HepG2 (cell line): ENCODE data around the gene UBQLN4. TPM values are rescaled to one million over a fixed set of nuclear protein-coding genes. Genes with fewer than 3 reads are reported as not detected.

Experiments used
- ARNT ChIP-seq: fragments of 450-650 bp; IDR thresholded peaks from 2 replicates; pipeline ENCODE4 v1.6.1; 2017
- BRCA1 ChIP-seq: sonication (generic); formaldehyde crosslinking; IDR thresholded peaks from 2 replicates; pipeline ENCODE4 v1.4.0; 2020; ENCODE audit warnings: missing genetic modification reagents
- FOSL1 ChIP-seq: sonication (generic); formaldehyde crosslinking; IDR thresholded peaks from 2 replicates; pipeline ENCODE4 v1.9.0; 2021; ENCODE audit warnings: missing genetic modification reagents, borderline replicate concordance
- FOXP1 ChIP-seq, 2 experiments: fragments of 450-650 bp in 1 of 2; IDR thresholded peaks; 2 replicates each; pipeline ENCODE4 v1.6.1; 2017 to 2018; ENCODE audit warnings: antibody characterized with exemption in 1 of 2
- HCFC1 ChIP-seq: fragments of 150-350 bp; IDR thresholded peaks from 2 replicates; pipeline ENCODE4 v1.6.1; 2014; ENCODE audit warnings: low read depth, low read length
- HDAC1 ChIP-seq: sonication (generic); formaldehyde crosslinking; IDR thresholded peaks from 2 replicates; pipeline ENCODE4 v1.5.1; 2020; ENCODE audit warnings: mild to moderate bottlenecking, missing genetic modification reagents
- KDM2A ChIP-seq: sonication (generic); formaldehyde crosslinking; IDR thresholded peaks from 2 replicates; pipeline ENCODE4 v1.4.0; 2020; ENCODE audit warnings: low read depth, missing genetic modification reagents, borderline replicate concordance
- KDM4B ChIP-seq: sonication (generic); formaldehyde crosslinking; IDR thresholded peaks from 2 replicates; pipeline ENCODE4 v1.4.0; 2020; ENCODE audit warnings: missing genetic modification reagents
- PHF21A ChIP-seq: sonication (generic); formaldehyde crosslinking; IDR thresholded peaks from 2 replicates; pipeline ENCODE4 v1.5.0; 2020; ENCODE audit warnings: mild to moderate bottlenecking, missing genetic modification reagents
- PLRG1 ChIP-seq: fragments of 450-650 bp; conservative IDR thresholded peaks from 2 replicates; pipeline ENCODE4 v1.6.1; 2016
- RBFOX2 ChIP-seq: fragments of 200-400 bp; formaldehyde crosslinking; IDR thresholded peaks from 2 replicates; pipeline ENCODE4 v1.6.1; 2017; ENCODE audit warnings: low read depth, mild to moderate bottlenecking, low read length
- RFXANK ChIP-seq: IDR thresholded peaks from 2 replicates; pipeline ENCODE4 v1.6.1; 2016
- SALL1 ChIP-seq: sonication (generic); formaldehyde crosslinking; IDR thresholded peaks from 2 replicates; pipeline ENCODE4 v1.8.0; 2022; ENCODE audit warnings: mild to moderate bottlenecking, missing genetic modification reagents
- SP2 ChIP-seq: sonication (generic); formaldehyde crosslinking; IDR thresholded peaks from 2 replicates; pipeline ENCODE4 v1.5.1; 2020; ENCODE audit warnings: mild to moderate bottlenecking, missing genetic modification reagents
- STAT5B ChIP-seq: sonication (generic); formaldehyde crosslinking; IDR thresholded peaks from 2 replicates; pipeline ENCODE4 v1.4.0; 2020; ENCODE audit warnings: missing genetic modification reagents
- TCF7 ChIP-seq: sonication (generic); IDR thresholded peaks from 2 replicates; pipeline ENCODE4 v1.6.1; 2016; ENCODE audit warnings: antibody characterized with exemption, low read depth
- ZNF136 ChIP-seq: sonication (generic); formaldehyde crosslinking; IDR thresholded peaks from 2 replicates; pipeline ENCODE4 v1.8.1; 2022; ENCODE audit warnings: low read depth, mild to moderate bottlenecking, moderate library complexity, missing genetic modification reagents
- ZNF382 ChIP-seq: sonication (generic); formaldehyde crosslinking; IDR thresholded peaks from 2 replicates; pipeline ENCODE4 v1.5.0; 2020; ENCODE audit warnings: missing genetic modification reagents, mild to moderate bottlenecking, borderline replicate concordance
- ZNF44 ChIP-seq: sonication (generic); formaldehyde crosslinking; IDR thresholded peaks from 2 replicates; pipeline ENCODE4 v1.5.1; 2020; ENCODE audit warnings: mild to moderate bottlenecking, missing genetic modification reagents
- ZNF451 ChIP-seq: sonication (generic); formaldehyde crosslinking; IDR thresholded peaks from 2 replicates; pipeline ENCODE4 v1.5.0; 2020; ENCODE audit warnings: mild to moderate bottlenecking, missing genetic modification reagents
- ZNF567 ChIP-seq: sonication (generic); formaldehyde crosslinking; IDR thresholded peaks from 2 replicates; pipeline ENCODE4 v1.8.1; 2023; ENCODE audit warnings: mild to moderate bottlenecking, missing genetic modification reagents, borderline replicate concordance
- ZNF605 ChIP-seq: sonication (generic); formaldehyde crosslinking; IDR thresholded peaks from 2 replicates; pipeline ENCODE4 v1.8.0; 2022; ENCODE audit warnings: mild to moderate bottlenecking, missing genetic modification reagents
- ZNF782 ChIP-seq: sonication (generic); formaldehyde crosslinking; IDR thresholded peaks from 2 replicates; pipeline ENCODE4 v1.4.0; 2020; ENCODE audit warnings: missing genetic modification reagents, mild to moderate bottlenecking, borderline replicate concordance
- polyA plus RNA-seq, 8 experiments: library from polyadenylated mRNA; depleted of rRNA in 3 of 8; stranded (reverse) in 7 of 8; unstranded in 1 of 8; fragments of >200 nt; fragmentation: Illumina TruSeq in 4 of 8; extraction: Trizol in 4 of 8; gene quantifications; 2 replicates each; pipeline versions ENCODE4 v1.2.1 to v1.2.3, GENCODE V29; 2011 to 2016; ENCODE audit warnings: low read depth in 4 of 8, missing spikeins in 1 of 8, mixed read lengths in 1 of 8; ENCODE audit not compliant: insufficient read depth in 1 of 8
- total RNA-seq, 5 experiments: library from RNA; depleted of rRNA; stranded (reverse); fragments of >200 nt; fragmentation: Illumina TruSeq; extraction: Trizol; gene quantifications; 2 replicates each; pipeline ENCODE4 v1.2.3, GENCODE V29; 2016; ENCODE audit warnings: low read depth in 1 of 5
- TF ChIP-seq, protein P1 (sequence below): sonication (generic); formaldehyde crosslinking; IDR thresholded peaks from 2 replicates; pipeline ENCODE4 v1.8.1; 2023; ENCODE audit warnings: missing genetic modification reagents, inconsistent platforms, borderline replicate concordance
- TF ChIP-seq, protein P2 (sequence below): sonication (generic); formaldehyde crosslinking; IDR thresholded peaks from 2 replicates; pipeline ENCODE4 v1.5.1; 2020; ENCODE audit warnings: missing genetic modification reagents, mild to moderate bottlenecking, borderline replicate concordance
- TF ChIP-seq, protein P3 (sequence below): sonication (generic); formaldehyde crosslinking; conservative IDR thresholded peaks from 2 replicates; pipeline ENCODE4 v1.4.0; 2020; ENCODE audit warnings: missing genetic modification reagents

Gene UBQLN4
- total and polyA plus RNA-seq, 2 of the 13 experiments (the other 11 are each of a cell fraction or from before 2014, with no cell fraction given) = 31.5 to 39.8 TPM

DNA sequence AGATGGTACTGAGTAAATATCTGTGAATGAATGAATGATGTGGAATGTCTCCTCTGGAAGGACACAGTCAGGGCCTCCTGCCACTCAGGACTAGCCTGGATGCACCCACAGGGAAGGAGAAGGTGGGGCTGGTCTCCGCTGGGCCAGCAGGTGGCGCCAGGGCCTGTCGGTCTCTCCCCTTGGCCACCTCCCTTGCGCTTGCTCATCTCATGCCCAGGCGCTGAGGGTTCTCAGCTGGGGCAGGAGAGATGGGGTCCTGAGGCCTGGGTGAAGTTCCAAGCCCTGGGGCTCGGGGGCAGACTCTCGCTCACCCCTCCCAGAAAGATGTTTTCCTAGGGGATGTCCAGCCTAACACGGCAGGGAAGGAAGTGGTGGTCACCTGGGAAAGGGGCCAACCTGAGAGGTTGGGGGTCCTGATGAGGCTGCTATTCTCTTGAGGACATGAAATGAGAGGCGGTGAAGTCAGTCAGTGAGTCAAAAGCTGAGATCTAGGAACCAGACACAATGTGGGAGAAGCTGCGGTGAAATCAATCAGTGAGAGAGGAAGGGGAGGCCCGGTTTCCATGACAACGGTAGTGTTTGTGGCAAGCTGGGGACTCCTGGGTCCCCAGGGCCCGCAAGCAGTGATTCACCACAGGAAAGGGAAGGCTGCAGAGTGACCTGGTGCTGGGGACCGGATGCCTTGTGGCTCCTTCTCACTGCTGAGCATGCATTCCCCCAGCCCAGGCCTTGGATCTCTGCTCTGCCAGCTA lies 43.2 kb upstream of the UBQLN4 start (continued):
- TF ChIP-seq SALL1 (CRISPR knock-in tag) (peak; percentile 79), RFXANK (CRISPR knock-in tag) (no peak; the same call in 1 of the 2 replicates), ZNF382 (CRISPR knock-in tag) (no peak), STAT5B (CRISPR knock-in tag) (no peak), ZNF782 (CRISPR knock-in tag) (peak; percentile 69; the same call in 1 of the 2 replicates), ZNF136 (CRISPR knock-in tag) (no peak), HDAC1 (CRISPR knock-in tag) (no peak), KDM4B (CRISPR knock-in tag) (peak; percentile 77; the same call in 1 of the 2 replicates), ZNF567 (CRISPR knock-in tag) (peak; percentile 81; the same call in 1 of the 2 replicates), FOSL1 (CRISPR knock-in tag) (no peak), PHF21A (CRISPR knock-in tag) (no peak), ZNF44 (CRISPR knock-in tag) (no peak), HCFC1 (no peak), FOXP1 (IDR thresholded peaks at IDR 0.05) (no peak), FOXP1 (CRISPR knock-in tag; IDR thresholded peaks at IDR 0.05) (no peak), BRCA1 (CRISPR knock-in tag) (no peak), KDM2A (CRISPR knock-in tag) (peak; percentile 92), ZNF605 (no peak), PLRG1 (no peak), RBFOX2 (no peak), TCF7 (no peak), ARNT (no peak), ZNF451 (0 out of 2 replicates have a peak, but pooled peaks have one; percentile 33), SP2 (CRISPR knock-in tag) (no peak)
- TF ChIP-seq, protein P1, sequence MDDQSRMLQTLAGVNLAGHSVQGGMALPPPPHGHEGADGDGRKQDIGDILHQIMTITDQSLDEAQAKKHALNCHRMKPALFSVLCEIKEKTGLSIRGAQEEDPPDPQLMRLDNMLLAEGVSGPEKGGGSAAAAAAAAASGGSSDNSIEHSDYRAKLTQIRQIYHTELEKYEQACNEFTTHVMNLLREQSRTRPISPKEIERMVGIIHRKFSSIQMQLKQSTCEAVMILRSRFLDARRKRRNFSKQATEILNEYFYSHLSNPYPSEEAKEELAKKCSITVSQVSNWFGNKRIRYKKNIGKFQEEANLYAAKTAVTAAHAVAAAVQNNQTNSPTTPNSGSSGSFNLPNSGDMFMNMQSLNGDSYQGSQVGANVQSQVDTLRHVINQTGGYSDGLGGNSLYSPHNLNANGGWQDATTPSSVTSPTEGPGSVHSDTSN (CRISPR knock-in tag) = no peak
- TF ChIP-seq, protein P2, sequence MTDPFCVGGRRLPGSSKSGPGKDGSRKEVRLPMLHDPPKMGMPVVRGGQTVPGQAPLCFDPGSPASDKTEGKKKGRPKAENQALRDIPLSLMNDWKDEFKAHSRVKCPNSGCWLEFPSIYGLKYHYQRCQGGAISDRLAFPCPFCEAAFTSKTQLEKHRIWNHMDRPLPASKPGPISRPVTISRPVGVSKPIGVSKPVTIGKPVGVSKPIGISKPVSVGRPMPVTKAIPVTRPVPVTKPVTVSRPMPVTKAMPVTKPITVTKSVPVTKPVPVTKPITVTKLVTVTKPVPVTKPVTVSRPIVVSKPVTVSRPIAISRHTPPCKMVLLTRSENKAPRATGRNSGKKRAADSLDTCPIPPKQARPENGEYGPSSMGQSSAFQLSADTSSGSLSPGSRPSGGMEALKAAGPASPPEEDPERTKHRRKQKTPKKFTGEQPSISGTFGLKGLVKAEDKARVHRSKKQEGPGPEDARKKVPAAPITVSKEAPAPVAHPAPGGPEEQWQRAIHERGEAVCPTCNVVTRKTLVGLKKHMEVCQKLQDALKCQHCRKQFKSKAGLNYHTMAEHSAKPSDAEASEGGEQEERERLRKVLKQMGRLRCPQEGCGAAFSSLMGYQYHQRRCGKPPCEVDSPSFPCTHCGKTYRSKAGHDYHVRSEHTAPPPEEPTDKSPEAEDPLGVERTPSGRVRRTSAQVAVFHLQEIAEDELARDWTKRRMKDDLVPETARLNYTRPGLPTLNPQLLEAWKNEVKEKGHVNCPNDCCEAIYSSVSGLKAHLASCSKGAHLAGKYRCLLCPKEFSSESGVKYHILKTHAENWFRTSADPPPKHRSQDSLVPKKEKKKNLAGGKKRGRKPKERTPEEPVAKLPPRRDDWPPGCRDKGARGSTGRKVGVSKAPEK (CRISPR knock-in tag) = no peak
- TF ChIP-seq, protein P3, sequence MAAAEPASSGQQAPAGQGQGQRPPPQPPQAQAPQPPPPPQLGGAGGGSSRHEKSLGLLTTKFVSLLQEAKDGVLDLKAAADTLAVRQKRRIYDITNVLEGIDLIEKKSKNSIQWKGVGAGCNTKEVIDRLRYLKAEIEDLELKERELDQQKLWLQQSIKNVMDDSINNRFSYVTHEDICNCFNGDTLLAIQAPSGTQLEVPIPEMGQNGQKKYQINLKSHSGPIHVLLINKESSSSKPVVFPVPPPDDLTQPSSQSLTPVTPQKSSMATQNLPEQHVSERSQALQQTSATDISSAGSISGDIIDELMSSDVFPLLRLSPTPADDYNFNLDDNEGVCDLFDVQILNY (CRISPR knock-in tag) = no peak
